T-cell (primary cell): ENCODE results near the gene SDF4. TPM values are rescaled to one million over a fixed set of nuclear protein-coding genes. Genes with fewer than 3 reads are reported as not detected.

ENCODE experiments used
- ATAC-seq, 4 experiments: fragments of 200-7000 bp in 3 of 4; fragments of 150-1000 bp in 1 of 4; cut with Tn5 transposase; replicated peaks in 1 of 4; 1 replicate in 3 of 4; 2 replicates in 1 of 4; pipeline ENCODE4 v1.10.0; 2021; ENCODE audit warnings: moderate library complexity in 3 of 4, mild to moderate bottlenecking in 2 of 4, moderate number of reproducible peaks in 1 of 4
- CTCF ChIA-PET, 2 donors: fragments of 300-600 bp; sonication (Branson Sonifier 250); formaldehyde crosslinking; loops; one replicate each; lab custom pipeline; 2022; ENCODE audit warnings: antibody characterized with exemption in 2 of 2; lab: Charles Lee
- POLR2A ChIA-PET, 2 donors: fragments of 300-600 bp; sonication (Branson Sonifier 250); formaldehyde crosslinking; loops; one replicate each; lab custom pipeline; 2022; ENCODE audit warnings: antibody characterized with exemption in 2 of 2; lab: Charles Lee
- DNase-seq, 35 experiments: peaks; one replicate each; pipeline versions ENCODE4 v3.0.0 to v3.0.0-alpha.2; 2013 to 2023
- H3K27ac ChIP-seq: one replicate; pipeline ENCODE4 v1.5.1; 2013; ENCODE audit warnings: low read length
- H3K27me3 ChIP-seq, 2 experiments: replicated peaks in 1 of 2; 1 replicate in 1 of 2; 2 replicates in 1 of 2; pipeline versions ENCODE4 v1.6.1 to v1.7.0; 2013; ENCODE audit warnings: low read length in 1 of 2, mixed read lengths in 1 of 2; ENCODE audit not compliant: control insufficient read depth in 2 of 2, insufficient read depth in 2 of 2; ENCODE audit errors: extremely low read depth in 1 of 2
- H3K36me3 ChIP-seq, 2 donors: 1 replicate in 1 of 2; 2 replicates in 1 of 2; pipeline versions ENCODE4 v1.6.1 to v1.7.0; 2013; ENCODE audit warnings: low read length in 1 of 2; ENCODE audit not compliant: control insufficient read depth in 2 of 2, insufficient read depth in 1 of 2; ENCODE audit errors: extremely low read depth in 1 of 2
- H3K4me1 ChIP-seq, 2 experiments: 1 replicate in 1 of 2; 2 replicates in 1 of 2; pipeline versions ENCODE4 v1.6.1 to v1.7.0; 2013; ENCODE audit warnings: low read length in 2 of 2, mixed read lengths in 1 of 2; ENCODE audit not compliant: insufficient read depth in 2 of 2, control insufficient read depth in 1 of 2; ENCODE audit errors: extremely low read depth in 1 of 2
- H3K4me3 ChIP-seq, 2 donors: 1 replicate in 1 of 2; 2 replicates in 1 of 2; pipeline versions ENCODE4 v1.5.1 to v1.7.0; 2013; ENCODE audit warnings: mild to moderate bottlenecking in 2 of 2, low read length in 1 of 2, moderate library complexity in 1 of 2; ENCODE audit not compliant: control insufficient read depth in 1 of 2; ENCODE audit errors: extremely low read depth in 1 of 2
- H3K9me3 ChIP-seq: 2 replicates; pipeline ENCODE4 v1.7.0; 2013
- H3K27ac Mint-ChIP-seq, 2 donors: one replicate each; pipeline ENCODE4 v1.8.0; 2020 to 2021; ENCODE audit warnings: mild to moderate bottlenecking in 2 of 2, mixed read lengths in 2 of 2
- H3K27me3 Mint-ChIP-seq, 2 donors: one replicate each; pipeline ENCODE4 v1.8.0; 2021 to 2022; ENCODE audit warnings: mixed read lengths in 2 of 2
- H3K36me3 Mint-ChIP-seq: one replicate; pipeline ENCODE4 v1.8.0; 2021; ENCODE audit warnings: mixed read lengths
- H3K4me1 Mint-ChIP-seq, 3 donors: one replicate each; pipeline ENCODE4 v1.8.0; 2020 to 2022; ENCODE audit warnings: mixed read lengths in 3 of 3, mild to moderate bottlenecking in 1 of 3
- H3K4me3 Mint-ChIP-seq, 3 donors: one replicate each; pipeline ENCODE4 v1.8.0; 2020 to 2022; ENCODE audit warnings: mild to moderate bottlenecking in 3 of 3, mixed read lengths in 3 of 3, moderate library complexity in 3 of 3
- H3K9me3 Mint-ChIP-seq, 3 donors: one replicate each; pipeline ENCODE4 v1.8.0; 2020 to 2022; ENCODE audit warnings: mixed read lengths in 3 of 3
- WGBS: methylation state at CpG from one replicate; pipeline ENCODE4 v1.1.5; 2013; ENCODE audit warnings: missing lambda C conversion rate; ENCODE audit not compliant: insufficient coverage; 5-methylcytosine and 5-hydroxymethylcytosine counted together
- total RNA-seq, 35 experiments: library from RNA in 6 of 35; stranded (reverse) in 6 of 35; fragments of 120-200 nt in 1 of 35; gene quantifications; one replicate each; pipeline versions ENCODE4 v1.2.1 to v1.2.4 and lab custom pipeline; 2013 to 2026

The SDF4 gene
- total RNA-seq, 5 donors from 2014 or later (not counting 1 experiment from before 2014, with no cell fraction given): 98.6 to 151 (median 141) TPM

DNA sequence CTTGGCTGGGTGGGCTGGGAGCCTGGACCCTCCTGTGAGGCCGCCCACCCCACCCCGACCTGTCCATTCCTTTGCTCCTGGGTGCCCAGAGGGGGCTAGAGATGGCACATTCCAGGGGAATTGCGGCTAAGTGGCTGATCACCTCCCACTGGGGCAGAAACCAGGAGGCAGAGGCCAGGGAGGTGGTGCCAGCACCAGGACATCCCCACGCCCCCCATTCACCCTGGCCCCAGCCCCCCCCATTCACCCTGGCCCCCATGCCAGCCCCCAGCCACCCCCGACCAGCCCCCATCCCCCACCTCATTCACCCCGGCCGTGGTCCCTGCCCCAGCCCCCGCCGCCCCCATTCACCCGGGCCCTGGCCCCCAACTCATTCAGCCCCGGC lies 8.5 kb upstream of the SDF4 start:
- H3K9me3 ChIP-seq: no peaks in the 10 kb centered on the region
- ATAC-seq: no peak
- ChIA-PET POLR2A (no interaction called here), CTCF (interaction anchor here in 1 of 2 donors (0.6 kb wide), 1 partner anchor 114 kb away, joined by 4 read pairs; no protein-coding TSS in a partner anchor)
- H3K9me3 Mint-ChIP-seq: no peaks in the 10 kb centered on the region
- no peaks in the 10 kb centered on the region for H3K27me3 Mint-ChIP-seq
- H3K4me3 ChIP-seq: no peak overlapping the region
- peaks cover 0 to 3% of the 10 kb centered on the region in 2 donors for H3K36me3 ChIP-seq
- no peak overlapping the region for H3K27ac ChIP-seq
- H3K36me3 Mint-ChIP-seq: no peaks in the 10 kb centered on the region
- H3K27ac Mint-ChIP-seq: no peak overlapping the region
- peaks cover 0 to 66% of the 10 kb centered on the region in 2 experiments for H3K27me3 ChIP-seq
- no peaks in the 10 kb centered on the region for H3K4me1 ChIP-seq
- DNase-seq: no peak
- no peaks in the 10 kb centered on the region for H3K4me1 Mint-ChIP-seq
- no peak overlapping the region for H3K4me3 Mint-ChIP-seq
- WGBS: 60% methylated on average over 2 of the region's 11 CpGs

DNA sequence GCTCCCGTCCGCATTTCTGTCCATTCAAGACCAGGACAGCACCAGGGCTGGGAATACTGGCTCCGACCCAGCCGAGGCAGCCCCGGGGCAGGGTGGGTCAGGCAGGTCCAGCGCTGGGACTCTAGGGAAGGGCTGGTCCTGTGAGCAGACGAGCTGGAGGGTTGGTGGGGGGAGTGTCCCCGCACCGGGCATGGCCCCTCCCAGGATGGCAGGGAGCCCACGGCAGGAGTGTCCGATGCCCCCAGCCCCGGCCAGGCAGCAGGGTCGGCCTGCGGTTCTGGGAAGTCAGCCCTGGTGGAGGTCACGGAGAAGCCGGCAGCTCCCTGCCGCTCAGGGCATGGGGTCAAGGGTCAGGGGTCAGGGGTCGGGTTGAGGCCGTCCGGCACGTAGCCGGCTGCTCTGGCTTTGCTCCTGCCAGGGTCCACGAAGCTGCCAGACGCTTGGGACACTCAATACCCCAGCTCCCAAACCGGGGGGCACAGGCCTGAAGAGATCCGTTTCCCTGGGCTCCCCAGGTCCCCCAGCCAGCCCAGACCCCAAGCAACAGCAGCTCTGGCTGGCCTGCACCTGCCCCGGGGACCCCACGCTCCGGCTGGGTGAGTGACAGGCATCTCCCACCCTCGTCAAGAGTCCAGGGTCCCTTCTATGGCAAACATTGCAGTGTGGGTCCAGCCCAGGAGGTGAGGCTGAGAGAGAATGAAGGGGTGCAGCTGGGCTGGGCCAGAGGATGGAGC lies 8.0 kb upstream of the SDF4 start:
- CTCF ChIA-PET: interaction anchor here in 1 of 2 donors (0.6 kb wide), 1 partner anchor 114 kb away, joined by 4 read pairs; no protein-coding TSS in a partner anchor
- Histone ChIP-seq H3K4me1 (no peaks in the 10 kb centered on the region), H3K36me3 (peaks cover 0 to 4% of the 10 kb centered on the region in 2 donors), H3K4me3 (no peak overlapping the region), H3K9me3 (no peaks in the 10 kb centered on the region), H3K27me3 (peaks cover 0 to 64% of the 10 kb centered on the region in 2 experiments), H3K27ac (no peak overlapping the region)
- ATAC-seq (no peak), DNase-seq (no peak)
- POLR2A ChIA-PET: no interaction called here
- Mint-ChIP-seq H3K27me3 (no peaks in the 10 kb centered on the region), H3K9me3 (no peaks in the 10 kb centered on the region), H3K27ac (no peak overlapping the region), H3K36me3 (no peaks in the 10 kb centered on the region), H3K4me3 (no peak overlapping the region), H3K4me1 (peaks cover 0 to 3% (median 0%) of the 10 kb centered on the region in 3 donors)
- WGBS: 66% methylated on average over 23 of the region's 30 CpGs

DNA sequence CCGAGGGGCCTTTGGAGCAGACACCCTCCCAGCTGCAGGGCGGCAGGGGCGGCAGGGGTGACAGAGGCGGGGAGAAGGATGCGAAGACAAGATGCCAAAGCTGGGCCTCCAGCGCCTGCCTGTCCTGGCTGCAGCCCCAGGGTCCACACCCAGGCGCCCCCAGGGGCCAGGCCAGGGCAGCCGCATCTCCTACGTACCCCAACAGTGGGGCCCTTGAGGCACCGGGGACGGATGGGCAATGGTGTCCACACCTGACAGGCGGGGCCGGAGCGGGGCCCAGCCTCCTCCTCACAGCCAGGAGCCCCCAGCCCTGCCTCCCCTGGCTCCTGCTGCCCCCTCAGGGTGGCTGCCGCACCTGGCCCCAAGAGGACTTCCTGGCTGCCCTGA lies 7.4 kb upstream of the SDF4 start:
- Mint-ChIP-seq H3K36me3 (no peaks in the 10 kb centered on the region), H3K27me3 (no peaks in the 10 kb centered on the region), H3K9me3 (no peaks in the 10 kb centered on the region), H3K27ac (no peak overlapping the region), H3K4me1 (peaks cover 4 to 8% (median 5%) of the 10 kb centered on the region in 3 donors), H3K4me3 (no peak overlapping the region)
- H3K36me3 ChIP-seq: peaks cover 0 to 8% of the 10 kb centered on the region in 2 donors
- no peak for DNase-seq
- 82% methylated on average over 12 of the region's 15 CpGs for WGBS
- CTCF ChIA-PET: no interaction called here
- peaks cover 0 to 3% of the 10 kb centered on the region in 2 experiments for H3K4me1 ChIP-seq
- no peak overlapping the region for H3K4me3 ChIP-seq
- H3K9me3 ChIP-seq: no peaks in the 10 kb centered on the region
- POLR2A ChIA-PET: no interaction called here
- ATAC-seq: no peak
- no peak overlapping the region for H3K27ac ChIP-seq
- peaks cover 0 to 61% of the 10 kb centered on the region in 2 experiments for H3K27me3 ChIP-seq

DNA sequence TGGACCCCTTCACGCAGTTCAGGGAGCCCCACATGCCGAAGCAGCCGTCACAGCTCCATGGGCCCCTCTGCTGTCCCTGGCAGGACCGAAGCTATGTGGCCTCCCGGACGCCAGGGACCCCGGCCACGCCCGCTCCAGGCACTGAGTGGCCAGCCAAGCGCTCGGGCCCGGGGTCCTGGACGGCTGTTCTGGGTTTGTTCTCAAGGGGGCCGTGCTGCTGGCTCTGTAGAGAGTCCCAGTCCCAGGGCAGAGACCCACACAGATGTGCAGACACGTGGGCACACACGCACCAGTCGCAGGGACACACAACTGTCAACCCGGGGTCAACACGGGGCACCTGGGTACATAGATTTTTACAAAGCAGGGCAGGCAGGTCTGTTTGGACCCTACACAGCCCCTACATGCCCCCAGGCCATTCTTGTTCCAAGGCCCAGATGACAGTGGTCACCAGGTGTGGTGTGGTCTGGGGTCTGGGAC lies 6.9 kb upstream of the SDF4 start:
- ATAC-seq (no peak), DNase-seq (no peak)
- no peaks in the 10 kb centered on the region for H3K27me3 Mint-ChIP-seq
- ChIA-PET POLR2A (no interaction called here), CTCF (no interaction called here)
- peaks cover 0 to 10% of the 10 kb centered on the region in 2 donors for H3K36me3 ChIP-seq
- no peaks in the 10 kb centered on the region for H3K9me3 ChIP-seq
- H3K4me1 Mint-ChIP-seq: peaks cover 9 to 13% (median 10%) of the 10 kb centered on the region in 3 donors
- WGBS: 75% methylated on average over 19 of the region's 19 CpGs
- peaks cover 0 to 58% of the 10 kb centered on the region in 2 experiments for H3K27me3 ChIP-seq
- no peak overlapping the region for H3K27ac Mint-ChIP-seq
- no peaks in the 10 kb centered on the region for H3K36me3 Mint-ChIP-seq
- H3K27ac ChIP-seq: no peak overlapping the region
- H3K4me3 Mint-ChIP-seq: no peak overlapping the region
- no peaks in the 10 kb centered on the region for H3K9me3 Mint-ChIP-seq
- H3K4me3 ChIP-seq: no peak overlapping the region
- peaks cover 0 to 8% of the 10 kb centered on the region in 2 experiments for H3K4me1 ChIP-seq

DNA sequence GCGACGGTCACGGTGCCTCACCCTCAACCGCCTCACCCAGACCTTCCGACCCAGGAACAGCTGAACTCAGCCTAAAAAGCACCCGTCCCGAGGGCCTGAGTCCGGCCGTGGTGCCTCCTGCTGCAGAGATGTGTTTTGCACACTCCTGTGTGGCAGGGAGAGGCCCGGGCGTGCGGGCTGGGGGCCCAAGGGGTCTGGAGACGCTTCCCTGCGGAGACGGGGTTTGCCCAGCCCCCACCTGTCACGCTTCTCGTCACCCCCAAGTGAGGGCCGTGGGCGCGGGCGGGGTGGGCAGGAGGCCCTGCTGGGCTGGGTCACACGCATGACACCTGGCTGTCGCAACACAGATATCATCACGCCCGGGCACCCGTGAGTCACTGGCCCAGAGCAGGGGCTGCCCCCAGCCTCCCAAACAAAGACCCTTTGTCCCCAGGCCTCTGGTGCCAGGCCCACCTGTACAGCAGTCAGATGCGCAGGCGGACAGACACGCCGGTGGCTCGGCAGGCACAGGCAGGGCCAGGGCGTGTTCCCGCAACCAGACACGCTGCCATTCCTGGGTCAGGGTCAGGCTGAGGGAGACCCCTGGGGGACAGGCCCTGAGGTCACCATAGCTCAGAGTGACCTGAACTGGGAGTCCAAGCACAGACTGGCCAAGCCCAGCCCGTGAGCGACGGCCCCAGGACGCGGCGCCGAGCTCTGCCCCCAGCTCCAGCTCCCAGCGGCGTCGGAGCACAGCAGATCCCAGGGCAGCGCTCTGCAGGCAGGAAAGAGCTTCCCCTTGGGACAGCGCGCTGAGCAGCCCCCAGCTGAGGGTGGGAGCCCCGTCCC lies 6.3 kb upstream of the SDF4 start:
- Histone ChIP-seq H3K9me3 (no peaks in the 10 kb centered on the region), H3K4me3 (no peak overlapping the region), H3K36me3 (peaks cover 0 to 10% of the 10 kb centered on the region in 2 donors), H3K27me3 (peaks cover 0 to 52% of the 10 kb centered on the region in 2 experiments), H3K27ac (no peak overlapping the region), H3K4me1 (peaks cover 6 to 13% of the 10 kb centered on the region in 2 experiments)
- POLR2A ChIA-PET: no interaction called here
- CTCF ChIA-PET: no interaction called here
- Mint-ChIP-seq H3K9me3 (no peaks in the 10 kb centered on the region), H3K27ac (no peak overlapping the region), H3K27me3 (no peaks in the 10 kb centered on the region), H3K4me1 (peaks cover 14 to 17% (median 15%) of the 10 kb centered on the region in 3 donors), H3K36me3 (peaks cover 3% of the 10 kb centered on the region), H3K4me3 (no peak overlapping the region)
- ATAC-seq (no peak), DNase-seq (no peak)
- 66% methylated on average over 45 of the region's 48 CpGs for WGBS
